NCI-H128 (cell line): ENCODE measurements around the gene GSE1.

Source experiments
- DNase-seq: peaks from one replicate; lab custom pipeline; 2025; ENCODE audit not compliant: unreplicated experiment; lab: John Stamatoyannopoulos, UW

Gene GSE1

DNA sequence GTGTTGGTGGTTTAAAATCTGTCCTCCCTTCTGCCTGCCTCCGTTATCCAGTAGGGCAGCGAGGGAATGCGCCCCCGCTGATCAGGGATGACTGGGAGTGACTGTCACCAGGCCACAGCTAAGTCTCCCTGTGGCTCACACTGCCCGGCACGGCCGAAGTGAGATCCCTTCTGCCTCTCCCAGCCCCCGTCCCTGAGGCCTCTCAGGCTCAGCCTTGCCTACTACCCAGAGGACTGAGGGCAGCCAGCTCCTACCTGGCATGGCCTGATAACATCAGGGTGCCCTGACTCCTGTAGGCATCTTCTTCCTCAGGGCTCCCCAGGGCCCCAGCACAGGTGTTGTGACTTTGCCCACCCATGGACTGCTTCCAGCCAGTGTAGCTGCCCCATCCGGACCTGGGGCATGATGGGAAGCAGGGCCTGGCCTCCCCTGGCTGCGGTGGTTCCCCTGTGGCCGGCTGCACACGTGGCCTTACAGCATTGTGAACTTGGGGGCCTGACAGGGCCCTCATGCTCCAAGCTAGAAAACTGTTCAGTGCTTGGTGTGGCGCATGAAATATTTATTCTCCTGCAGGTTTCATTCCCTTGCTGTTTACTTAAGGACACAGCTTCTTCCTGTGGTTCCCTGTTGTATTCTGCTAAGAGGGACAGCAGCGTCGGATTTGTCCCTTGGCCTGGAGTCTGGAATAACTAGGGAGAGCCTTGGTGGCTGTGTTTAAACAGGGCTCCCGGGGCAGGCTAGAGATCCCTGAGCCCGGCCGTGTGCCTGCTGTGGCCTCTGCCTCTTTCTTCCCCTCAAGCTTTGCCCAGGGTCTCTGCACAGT, 45.6 kb downstream of the GSE1 start:
- DNase-seq, result no peak

GRCh38 chr16:85659336-85659735, 46.2 kb downstream of the GSE1 start:
- DNase-seq, result no peak

DNA sequence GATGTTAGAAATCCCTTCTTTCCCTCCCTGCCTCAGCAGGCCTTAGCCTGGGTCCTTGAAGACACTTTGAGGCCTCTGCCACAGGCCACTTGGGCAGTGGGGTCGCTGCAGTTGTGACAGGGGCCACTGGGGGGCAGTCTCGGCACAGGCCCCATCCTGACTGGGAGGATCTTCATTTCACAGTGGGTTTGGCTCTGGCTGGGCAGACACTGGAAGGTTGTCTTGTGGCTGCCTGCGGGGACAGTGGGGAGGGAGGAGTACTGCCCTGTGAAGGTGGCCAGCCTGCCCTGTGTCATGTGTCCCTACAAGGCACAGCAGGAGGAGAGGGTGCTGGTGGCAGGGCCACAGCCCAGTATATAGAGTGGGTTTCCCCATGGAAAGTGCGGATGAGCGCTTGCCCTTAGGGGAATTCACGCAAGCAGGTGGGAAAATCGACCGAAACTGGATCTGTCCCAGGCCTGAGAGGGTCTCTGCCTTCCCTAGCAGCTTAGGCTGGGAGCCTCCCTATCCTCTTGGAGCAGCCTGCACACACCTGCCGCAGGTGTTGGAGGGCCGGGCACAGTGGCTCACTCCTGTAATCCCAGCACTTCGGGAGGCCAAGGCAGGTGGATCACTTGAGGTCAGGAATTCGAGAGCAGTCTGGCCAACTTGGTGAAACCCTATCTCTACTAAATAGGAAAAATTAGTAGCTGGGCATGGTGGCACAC, 46.8 kb downstream of the GSE1 start:
- DNase-seq, result no peak

- DNase-seq, result no peak
Measured at GRCh38 chr16:85660843-85661739, 48.0 kb downstream of the GSE1 start.

- no peak for DNase-seq
Measured at GRCh38 chr16:85661740-85662481, 48.8 kb downstream of the GSE1 start.

DNA sequence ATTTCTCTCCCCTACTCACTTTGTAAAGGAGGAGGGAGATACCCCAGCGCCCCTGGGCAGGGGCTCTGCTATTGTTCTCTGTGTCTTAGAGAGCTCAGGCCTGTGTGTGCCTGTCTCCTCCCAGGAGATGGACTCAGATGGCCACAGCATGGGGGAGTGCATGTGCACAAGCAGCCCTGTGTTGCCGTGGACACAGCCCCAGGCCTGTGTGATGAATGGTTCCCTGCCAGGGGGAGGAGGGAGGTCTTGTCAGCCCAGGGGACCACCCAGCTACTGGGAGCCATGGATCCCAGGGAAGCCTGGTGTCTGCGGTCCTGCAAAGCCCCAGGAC, 49.3 kb downstream of the GSE1 start:
- DNase-seq, result no peak

DNA sequence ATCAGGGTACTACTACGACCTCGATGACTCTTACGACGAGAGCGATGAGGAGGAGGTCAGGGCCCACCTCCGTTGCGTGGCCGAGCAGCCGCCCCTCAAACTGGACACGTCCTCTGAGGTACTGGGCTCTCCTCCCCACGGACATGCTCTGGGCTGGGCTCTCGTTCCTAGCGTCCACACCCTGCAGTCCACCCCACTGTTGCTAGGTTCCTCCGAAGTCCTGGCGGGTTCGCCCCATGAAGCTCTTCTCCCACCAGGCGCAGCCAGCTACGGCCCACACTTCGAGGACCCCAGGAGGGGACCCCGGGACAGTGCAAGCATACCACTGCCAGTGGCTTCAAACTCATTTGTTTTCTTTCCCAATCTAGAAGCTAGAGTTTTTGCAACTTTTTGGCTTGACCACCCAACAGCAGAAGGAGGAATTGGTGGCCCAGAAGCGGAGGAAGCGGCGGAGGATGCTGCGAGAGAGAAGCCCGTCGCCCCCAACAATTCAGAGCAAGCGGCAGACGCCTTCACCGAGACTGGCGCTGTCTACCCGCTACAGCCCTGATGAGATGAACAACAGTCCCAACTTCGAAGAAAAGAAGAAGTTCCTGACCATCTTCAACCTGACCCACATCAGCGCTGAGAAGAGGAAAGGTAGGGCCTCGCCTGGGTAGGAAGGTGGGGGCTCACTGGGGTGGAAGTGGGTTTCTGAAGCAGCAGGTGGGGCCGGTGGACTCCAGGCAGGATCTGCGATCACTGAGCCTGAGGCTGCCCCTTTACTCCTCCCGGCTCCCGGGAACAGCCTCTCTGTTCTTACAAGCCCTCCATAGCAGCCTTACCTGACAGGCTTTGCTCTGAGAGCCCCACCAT, 50.1 kb downstream of the GSE1 start:
- DNase-seq, result no peak

DNA sequence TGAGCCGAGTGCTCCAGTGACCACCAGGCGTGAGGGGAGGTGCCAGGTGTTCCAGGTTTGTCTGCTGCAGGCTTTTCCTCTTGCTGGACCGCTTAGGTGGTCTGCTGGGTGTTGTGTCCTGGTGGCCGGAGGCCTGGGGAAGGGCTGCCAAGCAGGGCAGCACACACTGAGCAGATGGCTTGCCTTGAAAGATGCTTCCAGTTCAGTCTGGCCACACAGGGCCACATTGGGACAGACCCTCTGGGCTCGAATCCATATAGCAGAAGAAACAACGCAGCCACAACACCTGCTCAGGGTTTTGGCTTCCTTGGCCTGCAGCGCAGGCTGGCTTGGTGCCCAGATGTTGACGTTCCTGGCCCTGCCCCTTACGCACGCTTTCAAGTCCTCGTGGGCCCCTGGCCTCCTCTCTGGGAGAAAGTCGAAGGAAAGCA, 50.8 kb downstream of the GSE1 start:
- DNase-seq, result no peak

DNA sequence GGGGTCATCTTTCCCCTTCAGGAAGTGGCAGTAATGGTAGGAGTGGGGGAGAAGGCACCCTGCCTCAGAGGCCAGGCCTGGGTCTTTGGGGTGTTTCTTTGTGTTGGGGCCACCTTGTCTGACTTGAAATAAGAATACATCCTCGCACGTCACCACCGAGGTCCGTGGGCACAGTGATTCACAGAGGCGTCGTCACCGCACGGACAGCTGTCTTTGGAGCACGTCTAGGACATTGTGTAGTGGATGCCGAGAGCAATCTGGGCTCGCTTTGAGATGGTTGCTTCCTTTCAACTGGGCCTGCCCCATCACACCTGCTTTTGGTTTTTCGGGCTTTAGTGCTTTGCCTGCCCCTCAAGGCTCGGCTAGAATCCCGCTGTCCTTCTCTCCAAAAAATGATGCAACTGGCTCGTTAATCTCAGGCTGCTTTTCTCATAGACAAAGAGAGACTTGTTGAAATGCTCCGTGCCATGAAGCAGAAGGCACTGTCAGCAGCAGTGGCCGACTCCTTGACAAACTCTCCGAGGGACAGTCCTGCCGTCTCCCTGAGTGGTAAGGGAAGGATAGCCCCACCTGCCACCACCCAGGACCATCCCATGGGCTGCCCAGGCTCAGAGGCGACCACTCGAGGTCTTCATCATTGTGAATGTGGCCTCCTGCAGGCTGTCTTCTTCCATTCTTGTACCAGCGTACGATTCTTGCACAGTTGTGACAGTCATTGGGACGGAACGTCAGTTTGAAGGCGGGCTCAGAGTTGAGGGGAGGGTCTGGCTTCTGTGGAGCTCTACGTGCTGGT, 51.7 kb downstream of the GSE1 start:
- no peak for DNase-seq

GRCh38 chr16:85665373-85665740, 52.2 kb downstream of the GSE1 start:
- no peak for DNase-seq

DNA sequence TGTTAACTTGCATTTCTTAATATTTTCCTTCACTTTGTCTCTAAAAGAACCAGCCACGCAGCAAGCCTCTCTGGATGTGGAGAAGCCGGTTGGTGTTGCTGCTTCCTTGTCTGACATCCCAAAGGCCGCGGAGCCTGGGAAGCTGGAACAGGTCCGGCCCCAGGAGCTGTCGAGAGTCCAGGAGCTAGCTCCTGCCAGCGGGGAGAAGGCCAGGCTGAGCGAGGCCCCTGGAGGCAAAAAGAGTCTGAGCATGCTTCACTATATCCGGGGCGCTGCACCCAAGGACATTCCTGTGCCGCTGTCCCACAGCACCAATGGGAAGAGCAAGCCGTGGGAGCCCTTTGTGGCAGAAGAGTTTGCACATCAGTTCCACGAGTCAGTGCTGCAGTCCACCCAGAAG, 52.8 kb downstream of the GSE1 start:
- no peak for DNase-seq

- DNase-seq, result no peak
Measured at GRCh38 chr16:85667261-85667660, 54.1 kb downstream of the GSE1 start.

GRCh38 chr16:85667841-85668413, 54.8 kb downstream of the GSE1 start:
- DNase-seq, result no peak

DNA sequence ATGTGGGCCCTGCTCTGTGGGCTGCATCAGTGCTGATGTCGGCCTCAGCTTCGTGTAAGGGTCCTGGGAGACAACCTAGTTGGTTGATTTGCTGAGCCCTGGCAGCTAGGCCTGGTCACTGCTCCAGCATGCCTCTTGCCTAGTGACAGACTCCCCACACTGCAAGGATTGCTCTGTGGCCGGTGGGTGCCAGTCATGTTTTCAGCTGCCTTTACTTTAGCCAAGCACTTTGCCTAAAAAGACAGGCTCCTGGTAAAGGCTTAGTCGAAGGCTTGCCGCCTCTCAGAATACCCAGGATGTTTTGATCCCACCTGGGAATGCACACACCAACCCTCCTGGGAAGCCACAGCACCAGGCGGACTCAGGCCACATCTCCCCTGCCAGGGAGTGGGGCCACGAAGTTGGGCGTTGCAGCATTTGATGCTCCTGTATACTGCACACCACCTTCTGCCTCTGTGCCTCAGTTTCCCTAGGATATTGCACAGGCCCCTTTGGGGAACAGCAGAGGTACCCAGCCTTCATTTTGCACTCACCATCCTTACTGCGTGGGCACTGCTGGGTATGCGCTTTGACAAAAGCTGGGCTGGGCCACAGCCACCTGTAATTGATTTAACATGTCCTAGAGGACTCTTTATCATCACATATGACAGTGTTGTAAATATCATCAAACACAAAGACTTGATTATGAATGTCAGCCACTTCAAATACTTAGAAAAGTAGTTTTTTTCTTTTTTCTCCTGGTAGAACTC, 55.7 kb downstream of the GSE1 start:
- DNase-seq, result no peak

- DNase-seq, result no peak
Measured at GRCh38 chr16:85670840-85671239, 57.7 kb downstream of the GSE1 start.

DNA sequence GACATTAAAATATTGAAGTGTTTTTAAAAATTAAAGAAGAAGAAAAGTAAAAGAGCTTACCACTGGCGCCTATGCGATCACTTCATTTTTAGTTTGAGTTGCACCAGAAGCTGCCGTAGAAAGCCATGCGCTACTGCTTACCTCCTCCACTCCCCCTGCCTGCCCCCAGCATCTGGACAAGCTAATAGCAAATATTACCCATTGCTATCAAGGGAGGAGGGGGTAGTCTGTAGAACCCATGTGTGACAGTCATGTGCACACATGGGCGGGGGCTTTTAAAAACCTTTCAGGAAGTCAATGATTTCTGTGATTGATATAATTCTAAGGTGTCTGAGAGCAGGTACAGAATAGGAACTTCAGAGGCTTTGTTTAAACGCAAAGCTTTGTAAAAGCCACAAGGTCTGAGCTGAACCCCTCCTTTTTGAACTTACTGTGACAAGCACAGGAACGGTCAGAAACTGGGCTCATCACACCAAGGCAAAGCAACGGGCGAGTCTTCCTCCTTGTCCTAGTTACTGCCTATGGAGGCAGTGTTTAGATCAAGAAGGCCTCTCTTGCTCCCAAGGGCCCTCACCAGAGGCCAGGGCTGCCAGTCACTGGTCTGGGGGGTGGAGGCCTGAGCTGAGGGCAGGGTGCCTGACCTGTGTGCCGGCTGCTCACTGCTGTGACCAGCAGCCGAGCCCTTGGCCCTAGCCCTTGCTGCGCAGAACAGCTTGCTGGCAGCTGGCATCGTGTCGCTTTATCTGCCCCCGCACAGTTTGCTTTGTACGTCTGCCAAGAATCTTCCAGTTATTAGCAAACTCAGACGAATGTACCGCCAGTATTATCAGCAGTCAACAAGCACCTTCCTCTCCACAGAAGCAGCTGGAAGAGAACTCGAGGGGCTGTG, 60.7 kb downstream of the GSE1 start:
- DNase-seq, result no peak

GRCh38 chr16:85674418-85674755, 61.3 kb downstream of the GSE1 start:
- no peak for DNase-seq
